Keratinocyte (primary cell): ENCODE data around the gene ALOX5AP. TPM values are rescaled to one million over a fixed set of nuclear protein-coding genes. Genes with fewer than 3 reads are reported as not detected.

Experiments used
- DNase-seq: peaks from one replicate; pipeline ENCODE4 v3.0.0-alpha.2; 2011; ENCODE audit warnings: low read depth, missing footprints, low spot score
- FAIRE-seq: peaks from 2 replicates; lab custom pipeline; 2011; peaks lifted over from hg19 to GRCh38; lab: Jason Lieb, UNC
- H2AFZ ChIP-seq: 2 replicates; pipeline ENCODE4 v1.6.0; 2012; ENCODE audit warnings: low read length, control low read depth, inconsistent platforms; ENCODE audit not compliant: control insufficient read depth
- H3K27ac ChIP-seq: 2 replicates; pipeline ENCODE4 v1.5.1; 2011; ENCODE audit warnings: low read length; ENCODE audit not compliant: control insufficient read depth, insufficient read depth
- H3K27me3 ChIP-seq: 3 replicates; pipeline ENCODE4 v1.6.0; 2011; ENCODE audit warnings: low read length; ENCODE audit not compliant: control insufficient read depth, insufficient read depth; ENCODE audit errors: extremely low read depth
- H3K36me3 ChIP-seq, 2 experiments: 2 replicates in 1 of 2; 3 replicates in 1 of 2; pipeline ENCODE4 v1.5.1; 2011; ENCODE audit warnings: low read length in 2 of 2, mild to moderate bottlenecking in 1 of 2; ENCODE audit not compliant: control insufficient read depth in 2 of 2, insufficient read depth in 2 of 2; ENCODE audit errors: extremely low read depth in 1 of 2
- H3K4me1 ChIP-seq: 3 replicates; pipeline ENCODE4 v1.5.1; 2011; ENCODE audit warnings: low read length; ENCODE audit not compliant: control insufficient read depth, insufficient read depth; ENCODE audit errors: extremely low read depth
- H3K4me2 ChIP-seq: 3 replicates; pipeline ENCODE4 v1.6.0; 2011; ENCODE audit warnings: low read depth, low read length; ENCODE audit not compliant: control insufficient read depth, insufficient read depth; ENCODE audit errors: extremely low read depth
- H3K4me3 ChIP-seq, 3 experiments: fragments of 200-600 bp in 1 of 3; sonication (generic) in 1 of 3; 2 replicates in 2 of 3; 3 replicates in 1 of 3; pipeline ENCODE4 v1.5.1; 2011 to 2016; ENCODE audit warnings: low read length in 3 of 3, mild to moderate bottlenecking in 3 of 3, control low read depth in 2 of 3, inconsistent platforms in 1 of 3, low read depth in 1 of 3, mixed read lengths in 1 of 3, mixed run types in 1 of 3, moderate library complexity in 1 of 3; ENCODE audit not compliant: control insufficient read depth in 2 of 3, insufficient read depth in 2 of 3; ENCODE audit errors: extremely low read depth in 1 of 3
- H3K79me2 ChIP-seq: 2 replicates; pipeline ENCODE4 v1.6.0; 2012; ENCODE audit warnings: low read length; ENCODE audit not compliant: control insufficient read depth, insufficient read depth
- H3K9ac ChIP-seq: 3 replicates; pipeline ENCODE4 v1.6.0; 2011; ENCODE audit warnings: low read length; ENCODE audit not compliant: control insufficient read depth, insufficient read depth; ENCODE audit errors: extremely low read depth
- H3K9me1 ChIP-seq: 3 replicates; pipeline ENCODE4 v1.6.0; 2011; ENCODE audit warnings: low read length; ENCODE audit not compliant: control insufficient read depth, insufficient read depth; ENCODE audit errors: extremely low read depth
- H3K9me3 ChIP-seq: 2 replicates; pipeline ENCODE4 v1.5.1; 2012; ENCODE audit warnings: low read depth, low read length; ENCODE audit not compliant: control insufficient read depth
- H4K20me1 ChIP-seq: 3 replicates; pipeline ENCODE4 v1.6.0; 2011; ENCODE audit warnings: low read length; ENCODE audit not compliant: control insufficient read depth, insufficient read depth; ENCODE audit errors: extremely low read depth
- CTCF ChIP-seq, 3 experiments: IDR thresholded peaks in 1 of 3; conservative IDR thresholded peaks in 1 of 3; optimal IDR thresholded peaks in 1 of 3; 2 replicates in 2 of 3; 3 replicates in 1 of 3; pipeline versions ENCODE3 to v1.5.1; 2011; ENCODE audit warnings: low read length in 3 of 3, mild to moderate bottlenecking in 3 of 3, moderate library complexity in 2 of 3, control low read depth in 1 of 3, inconsistent platforms in 1 of 3; ENCODE audit not compliant: insufficient read depth in 2 of 3; ENCODE audit errors: extremely low read depth in 1 of 3
- EZH2 ChIP-seq: IDR thresholded peaks from one replicate; pipeline ENCODE4 v1.6.1; 2012; ENCODE audit warnings: inconsistent platforms, mild to moderate bottlenecking, low read length, moderate library complexity
- dilution Hi-C: fragments of 300-500 bp; cut with MboI; formaldehyde crosslinking; loops from one replicate; pipeline ENCODE4 v1.7.0; 2020; ENCODE audit warnings: low sequenced_read_pairs; ENCODE audit not compliant: extremely low pct_ligation_motif_present
- polyA plus RNA-seq, 5 experiments: library from polyadenylated mRNA; depleted of rRNA in 3 of 5; stranded (reverse) in 3 of 5; stranded (forward) in 1 of 5; unstranded in 1 of 5; fragments of >200 nt; gene quantifications; 1 replicate in 1 of 5; 2 replicates in 3 of 5; 3 replicates in 1 of 5; pipeline versions ENCODE4 v1.2.1 to v1.2.3, GENCODE V29; 2011 to 2012; ENCODE audit warnings: missing spikeins in 2 of 5, low read depth in 1 of 5, low replicate concordance in 1 of 5

The ALOX5AP gene
- polyA plus RNA-seq, 1 donor (not counting 4 experiments of a cell fraction or from before 2014, with no cell fraction given): 0.31 TPM

- Histone ChIP-seq H3K4me1 (peaks cover 12% of the 10 kb centered on the region), H3K27me3 (no peaks in the 10 kb centered on the region), H3K36me3 (no peaks in the 10 kb centered on the region), H3K27ac (no peak overlapping the region), H3K4me3 (no peak overlapping the region), H3K9me3 (no peaks in the 10 kb centered on the region), H3K4me2 (no peak overlapping the region), H3K9ac (no peak overlapping the region), H3K79me2 (no peaks in the 10 kb centered on the region), H2AFZ (no peak overlapping the region), H4K20me1 (no peaks in the 10 kb centered on the region), H3K9me1 (no peaks in the 10 kb centered on the region)
- TF ChIP-seq EZH2 (no peak), CTCF (optimal IDR thresholded peaks at IDR 0.05 in 1 of 3, IDR thresholded peaks at IDR 0.05 in 1 of 3, conservative IDR thresholded peaks at IDR 0.05 in 1 of 3; ENCODE audit: extremely low read depth in 1 of 3, insufficient read depth in 2 of 3, low read length in 3 of 3) (no peak)
- dilution Hi-C loops: no loop called here
- no peak for DNase-seq
- no peak for FAIRE-seq
Measured at GRCh38 chr13:30722361-30722760, 13.0 kb upstream of the ALOX5AP start.

- TF ChIP-seq EZH2 (no peak), CTCF (optimal IDR thresholded peaks at IDR 0.05 in 1 of 3, IDR thresholded peaks at IDR 0.05 in 1 of 3, conservative IDR thresholded peaks at IDR 0.05 in 1 of 3; ENCODE audit: extremely low read depth in 1 of 3, insufficient read depth in 2 of 3, low read length in 3 of 3) (no peak)
- Histone ChIP-seq H3K79me2 (no peaks in the 10 kb centered on the region), H2AFZ (no peak overlapping the region), H3K9me1 (no peaks in the 10 kb centered on the region), H3K27ac (no peak overlapping the region), H3K4me1 (no peaks in the 10 kb centered on the region), H4K20me1 (no peaks in the 10 kb centered on the region), H3K36me3 (no peaks in the 10 kb centered on the region), H3K9me3 (no peaks in the 10 kb centered on the region), H3K9ac (no peak overlapping the region), H3K4me3 (no peak overlapping the region), H3K4me2 (no peak overlapping the region), H3K27me3 (no peaks in the 10 kb centered on the region)
- dilution Hi-C loops: no loop called here
- FAIRE-seq: no peak
- DNase-seq: no peak
Measured at GRCh38 chr13:30724778-30725177, 10.6 kb upstream of the ALOX5AP start.
